NCI-H2107 (cell line): ENCODE data around the gene AMTN.

Source experiments
- DNase-seq: peaks from one replicate; lab custom pipeline; 2025; lab: John Stamatoyannopoulos, UW

AMTN gene

DNA sequence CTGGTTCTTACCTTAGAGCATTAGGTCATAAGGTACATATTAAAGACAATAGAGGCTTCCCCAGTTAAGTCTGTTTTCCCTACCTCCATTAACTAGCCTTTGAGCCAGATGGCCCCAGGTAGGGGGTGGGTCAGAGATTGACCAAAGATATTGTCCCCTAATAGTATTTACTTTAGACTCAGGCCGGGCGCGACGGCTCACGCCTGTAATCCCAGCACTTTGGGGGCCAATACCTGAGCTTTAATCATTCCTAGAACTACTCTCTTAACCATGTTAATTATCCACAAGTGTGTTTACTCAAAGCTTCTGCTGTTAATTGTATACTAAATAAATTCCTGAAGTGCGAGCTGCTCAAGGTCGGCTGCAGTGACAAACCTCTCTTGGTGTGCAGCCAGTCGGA, 45.7 kb downstream of the AMTN start:
- DNase-seq: no peak

DNA sequence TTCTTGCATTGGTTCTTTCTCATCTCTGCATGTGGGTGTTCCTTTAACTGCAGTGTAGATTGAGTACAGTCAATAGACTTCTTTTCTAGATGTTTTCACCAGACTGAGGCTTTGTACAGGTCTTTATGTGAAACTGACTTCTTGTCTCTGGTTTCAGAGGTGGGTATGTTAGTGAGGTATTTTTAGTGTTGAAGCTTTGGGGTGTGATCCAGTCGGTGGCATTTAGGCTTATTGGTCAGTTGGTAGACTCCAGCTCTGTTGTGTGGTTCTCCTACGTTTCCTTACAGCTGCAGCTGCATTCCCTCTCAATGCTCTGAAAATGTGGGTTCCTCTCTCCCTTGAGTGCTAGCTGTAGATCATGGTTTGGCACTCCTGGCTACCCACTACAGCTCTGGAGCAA, 52.4 kb downstream of the AMTN start:
- DNase-seq: no peak

DNA sequence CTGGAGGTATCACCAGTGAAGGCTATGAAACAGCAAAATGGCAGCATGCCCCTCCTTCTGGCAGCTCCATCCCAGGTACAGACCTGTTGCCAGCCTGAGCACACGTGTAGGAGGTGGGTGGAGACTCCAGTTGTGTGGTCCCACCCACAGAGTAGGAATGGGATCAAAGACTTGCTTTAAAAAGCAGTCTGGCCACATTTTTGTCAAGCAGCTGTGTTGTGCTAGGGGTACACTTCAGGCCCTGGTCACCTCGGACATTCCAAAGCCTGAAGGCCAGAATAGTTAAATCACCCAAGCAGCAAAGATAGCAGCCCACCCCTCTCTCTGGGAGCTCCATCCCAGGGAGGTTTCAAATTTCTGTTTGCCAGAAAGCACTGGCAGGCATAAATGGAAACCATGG, 53.4 kb downstream of the AMTN start:
- DNase-seq: no peak

DNA sequence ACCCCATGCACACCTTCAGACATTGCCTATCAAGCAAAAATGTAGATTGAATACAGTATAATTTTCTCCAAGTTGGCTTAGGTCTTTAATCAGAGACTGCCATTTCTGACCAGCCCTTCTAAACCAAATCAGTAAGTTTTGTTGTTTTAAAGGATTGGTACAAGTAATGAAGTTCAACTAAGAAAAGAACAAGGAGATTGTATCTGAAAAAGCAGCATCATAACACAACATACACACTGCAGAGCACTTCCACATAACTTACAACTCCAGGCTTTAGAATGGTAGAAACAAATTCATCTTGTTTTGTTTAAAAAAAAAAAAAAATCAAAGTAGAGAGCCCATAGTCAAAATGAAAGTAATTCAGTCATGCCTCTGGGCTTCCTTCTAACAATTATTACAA, 57.6 kb downstream of the AMTN start:
- no peak for DNase-seq

DNA sequence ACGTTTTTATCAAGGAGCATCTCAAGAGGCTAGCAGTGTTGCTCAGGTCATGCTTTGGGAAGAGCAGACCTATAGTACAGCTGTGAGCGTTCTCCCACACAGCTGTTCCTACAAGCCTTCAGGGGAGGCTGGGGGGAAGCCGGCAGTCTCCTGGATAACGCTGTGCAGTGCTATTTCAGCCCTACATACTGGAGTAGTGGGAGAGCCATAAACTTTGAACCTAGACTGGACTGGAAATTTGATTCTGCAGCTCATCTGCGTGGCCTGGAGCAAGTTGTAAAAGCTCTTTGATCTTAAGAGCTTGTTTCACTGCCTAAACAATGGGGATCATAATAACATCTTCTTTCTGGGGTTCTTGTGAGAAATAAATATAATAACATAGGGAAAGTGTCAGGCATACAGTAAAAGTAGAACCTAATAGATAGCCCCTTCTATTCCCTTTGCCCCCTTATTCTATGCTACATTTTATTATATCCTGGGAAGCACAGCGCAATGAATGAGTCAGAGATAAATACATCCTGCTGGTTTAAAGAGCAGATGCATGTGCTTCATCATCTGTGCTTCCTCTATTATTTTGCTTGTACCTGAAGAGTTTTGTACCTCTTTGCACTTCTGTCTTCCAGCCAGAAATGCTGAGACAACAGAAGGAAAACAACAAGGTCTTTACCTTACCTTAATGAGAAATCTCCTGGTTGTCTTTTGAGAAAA, 59.0 kb downstream of the AMTN start:
- no peak for DNase-seq

DNA sequence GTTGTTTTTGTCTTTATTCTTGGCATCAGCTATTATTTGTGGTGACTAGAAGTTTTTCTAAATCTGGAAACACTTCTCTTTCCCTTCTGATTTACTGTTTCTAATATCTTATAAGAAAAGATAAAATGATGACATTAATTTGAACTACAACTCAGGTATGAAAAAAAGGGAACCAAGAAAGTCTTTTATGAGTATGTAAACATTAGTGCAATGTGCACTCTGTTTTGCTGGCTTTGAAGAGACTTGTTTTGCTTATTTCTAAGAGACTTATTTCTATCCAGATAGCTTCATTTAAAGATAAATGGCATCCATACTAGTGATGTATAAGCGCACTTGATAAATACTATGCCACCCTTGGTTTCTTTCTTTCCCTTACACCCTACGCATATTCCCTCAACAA, 63.6 kb downstream of the AMTN start:
- no peak for DNase-seq
